Bronchial epithelial cell (primary cell): ENCODE data around the gene SPECC1. TPM values are rescaled to one million over a fixed set of nuclear protein-coding genes. Genes with fewer than 3 reads are reported as not detected.

ENCODE experiments used
- DNase-seq: peaks from one replicate; pipeline ENCODE4 v3.0.0-alpha.2; 2010; ENCODE audit warnings: low read depth
- FAIRE-seq: peaks from 2 replicates; lab custom pipeline; 2011; peaks lifted over from hg19 to GRCh38; lab: Jason Lieb, UNC
- H3K27me3 ChIP-seq: 2 replicates; pipeline ENCODE4 v1.5.1; 2011; ENCODE audit warnings: low read length; ENCODE audit not compliant: control insufficient read depth, insufficient read depth
- H3K36me3 ChIP-seq: 2 replicates; pipeline ENCODE4 v1.5.1; 2011; ENCODE audit warnings: low read length; ENCODE audit not compliant: control insufficient read depth, insufficient read depth
- H3K4me3 ChIP-seq: 2 replicates; pipeline ENCODE4 v1.5.1; 2011; ENCODE audit warnings: mild to moderate bottlenecking, low read depth, low read length, control low read depth
- total RNA-seq: library from RNA; depleted of rRNA; stranded (reverse); fragments of >200 nt; gene quantifications from 2 replicates; pipeline ENCODE4 v1.2.1, GENCODE V29; 2014
- TF ChIP-seq, protein P1 (sequence below): IDR thresholded peaks from 2 replicates; pipeline ENCODE4 v1.5.1; 2011; ENCODE audit warnings: mild to moderate bottlenecking, moderate library complexity, low read length, control low read depth, inconsistent platforms; ENCODE audit not compliant: insufficient read depth, severe bottlenecking

The SPECC1 gene
- total RNA-seq, 1 donor from 2014 or later: 57.1 TPM

GRCh38 chr17:20228410-20228809 is 219.3 kb downstream of the SPECC1 start:
- FAIRE-seq: no peak

DNA sequence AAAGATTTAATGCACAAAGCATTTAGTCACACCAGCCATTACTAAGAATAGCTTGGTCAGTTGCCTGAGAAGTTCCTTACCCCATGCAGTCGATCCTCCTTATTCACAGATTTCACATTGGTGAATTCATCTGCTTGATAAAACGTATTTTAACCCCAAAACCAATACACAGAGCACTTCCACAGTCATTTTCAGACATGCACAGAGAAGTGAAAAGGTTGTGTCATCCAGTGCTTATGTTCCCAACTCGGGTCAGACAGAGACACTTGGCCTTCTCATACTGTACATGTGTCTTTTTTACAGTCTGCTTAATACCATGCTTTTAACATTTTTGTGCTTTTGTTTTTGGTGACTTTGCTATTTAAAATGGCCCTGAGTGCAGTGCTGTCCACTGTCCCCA is 219.7 kb downstream of the SPECC1 start:
- no peaks in the 10 kb centered on the region for H3K27me3 ChIP-seq
- TF ChIP-seq, protein P1, sequence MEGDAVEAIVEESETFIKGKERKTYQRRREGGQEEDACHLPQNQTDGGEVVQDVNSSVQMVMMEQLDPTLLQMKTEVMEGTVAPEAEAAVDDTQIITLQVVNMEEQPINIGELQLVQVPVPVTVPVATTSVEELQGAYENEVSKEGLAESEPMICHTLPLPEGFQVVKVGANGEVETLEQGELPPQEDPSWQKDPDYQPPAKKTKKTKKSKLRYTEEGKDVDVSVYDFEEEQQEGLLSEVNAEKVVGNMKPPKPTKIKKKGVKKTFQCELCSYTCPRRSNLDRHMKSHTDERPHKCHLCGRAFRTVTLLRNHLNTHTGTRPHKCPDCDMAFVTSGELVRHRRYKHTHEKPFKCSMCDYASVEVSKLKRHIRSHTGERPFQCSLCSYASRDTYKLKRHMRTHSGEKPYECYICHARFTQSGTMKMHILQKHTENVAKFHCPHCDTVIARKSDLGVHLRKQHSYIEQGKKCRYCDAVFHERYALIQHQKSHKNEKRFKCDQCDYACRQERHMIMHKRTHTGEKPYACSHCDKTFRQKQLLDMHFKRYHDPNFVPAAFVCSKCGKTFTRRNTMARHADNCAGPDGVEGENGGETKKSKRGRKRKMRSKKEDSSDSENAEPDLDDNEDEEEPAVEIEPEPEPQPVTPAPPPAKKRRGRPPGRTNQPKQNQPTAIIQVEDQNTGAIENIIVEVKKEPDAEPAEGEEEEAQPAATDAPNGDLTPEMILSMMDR: no peak
- H3K4me3 ChIP-seq: no peak overlapping the region
- no peak for DNase-seq
- H3K36me3 ChIP-seq: peaks cover 18% of the 10 kb centered on the region
- no peak for FAIRE-seq

More at GRCh38 chr17:20228410-20228809, 219.3 kb downstream of the SPECC1 start:
- H3K4me3 ChIP-seq: no peak overlapping the region
- H3K36me3 ChIP-seq: peaks cover 15% of the 10 kb centered on the region
- DNase-seq: no peak
- H3K27me3 ChIP-seq: no peaks in the 10 kb centered on the region
- TF ChIP-seq, protein P1: no peak

DNA sequence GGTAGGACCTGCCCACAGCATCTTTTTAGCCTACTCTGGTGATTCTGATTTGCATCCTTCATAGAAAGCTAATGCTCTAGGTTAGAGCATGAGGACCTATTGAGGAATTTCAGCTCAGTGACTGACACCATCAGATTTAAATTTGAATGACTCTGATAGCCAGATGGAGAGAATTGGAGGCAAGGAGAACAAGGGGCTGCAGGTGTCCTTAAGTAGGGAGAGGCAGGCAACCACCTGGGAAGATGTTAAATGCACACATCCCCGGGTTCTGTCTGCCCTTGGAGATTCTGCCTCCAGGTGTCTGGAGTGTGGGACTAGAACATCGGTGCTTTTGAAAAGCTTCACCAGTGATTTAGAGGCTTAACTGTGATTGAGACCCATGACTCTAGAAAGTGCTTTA is 221.8 kb downstream of the SPECC1 start:
- FAIRE-seq (no peak), DNase-seq (no peak)
- Histone ChIP-seq H3K36me3 (peaks cover 19% of the 10 kb centered on the region), H3K4me3 (no peak overlapping the region), H3K27me3 (no peaks in the 10 kb centered on the region)
- TF ChIP-seq, protein P1: no peak

DNA sequence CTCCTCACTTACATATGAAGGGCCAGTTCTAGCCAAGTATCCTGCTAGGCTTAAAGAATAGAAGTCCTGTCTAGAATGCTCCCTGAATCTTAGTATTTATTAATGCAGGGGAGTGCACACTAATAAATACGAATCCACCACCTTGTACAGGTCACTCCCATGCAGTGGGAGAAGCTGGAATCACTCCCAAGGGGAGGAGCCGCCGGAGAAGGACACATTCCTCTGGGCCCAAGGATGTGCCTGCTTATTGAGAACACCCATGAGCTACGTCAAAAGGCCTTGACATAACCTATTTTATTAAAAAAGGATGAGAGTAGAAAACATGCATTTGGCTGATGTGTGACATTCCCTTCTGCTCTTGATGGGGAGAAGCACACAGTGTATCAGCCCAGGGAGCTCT is 223.5 kb downstream of the SPECC1 start:
- Histone ChIP-seq H3K36me3 (peaks cover 19% of the 10 kb centered on the region), H3K4me3 (no peak overlapping the region), H3K27me3 (no peaks in the 10 kb centered on the region)
- DNase-seq: no peak
- FAIRE-seq: no peak
- TF ChIP-seq, protein P1: no peak

GRCh38 chr17:20234276-20234675 is 225.1 kb downstream of the SPECC1 start:
- Histone ChIP-seq H3K4me3 (no peak overlapping the region), H3K27me3 (no peaks in the 10 kb centered on the region), H3K36me3 (peaks cover 16% of the 10 kb centered on the region)
- FAIRE-seq (no peak), DNase-seq (no peak)
- TF ChIP-seq, protein P1: no peak

DNA sequence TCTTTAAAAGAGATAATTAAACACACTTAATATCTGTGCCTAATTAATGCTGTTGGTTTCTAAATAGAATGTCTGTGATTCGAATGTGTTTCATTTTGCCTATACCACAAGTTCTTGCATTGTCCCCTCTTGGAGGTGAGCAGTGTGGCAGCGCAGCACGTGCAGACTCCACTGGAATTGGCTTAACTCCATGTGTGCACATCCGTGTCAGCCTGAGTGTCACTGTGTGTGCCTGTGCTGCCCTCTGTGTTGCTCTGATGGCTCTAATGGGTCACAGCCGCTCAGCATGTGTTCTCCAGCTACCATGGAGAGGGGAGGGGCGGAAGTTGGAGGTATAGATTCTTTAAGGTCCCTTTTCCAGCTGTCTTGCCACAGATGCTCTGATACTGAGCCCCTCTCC is 226.6 kb downstream of the SPECC1 start:
- DNase-seq: no peak
- Histone ChIP-seq H3K27me3 (no peaks in the 10 kb centered on the region), H3K36me3 (peaks cover 15% of the 10 kb centered on the region), H3K4me3 (no peak overlapping the region)
- TF ChIP-seq, protein P1: no peak
- FAIRE-seq: peak; percentile 47
